Retinal pigment epithelial cell (primary cell): Measurements from ENCODE around the gene SOX11.

Experiments
- DNase-seq: peaks from one replicate; pipeline ENCODE4 v3.0.0-alpha.2; 2010; ENCODE audit warnings: low read depth
- H3K4me3 ChIP-seq: 2 replicates; pipeline ENCODE4 v1.5.1; 2011; ENCODE audit warnings: mild to moderate bottlenecking, low read length, control low read depth, moderate library complexity
- CTCF ChIP-seq: conservative IDR thresholded peaks from 2 replicates; pipeline ENCODE4 v1.5.1; 2011; ENCODE audit warnings: low read depth, low read length, control low read depth, inconsistent platforms

The SOX11 gene

GRCh38 chr2:5683471-5683870 lies 8.7 kb upstream of the SOX11 start:
- no peak for DNase-seq
- no peak overlapping the region for H3K4me3 ChIP-seq
- TF ChIP-seq CTCF: no peak

GRCh38 chr2:5685225-5685624 lies 7.0 kb upstream of the SOX11 start:
- no peak for TF ChIP-seq CTCF
- no peak overlapping the region for H3K4me3 ChIP-seq
- no peak for DNase-seq

GRCh38 chr2:5686068-5686467 lies 6.1 kb upstream of the SOX11 start:
- DNase-seq: no peak
- no peak overlapping the region for H3K4me3 ChIP-seq
- no peak for TF ChIP-seq CTCF

GRCh38 chr2:5686536-5686935 lies 5.6 kb upstream of the SOX11 start:
- DNase-seq: no peak
- no peak overlapping the region for H3K4me3 ChIP-seq
- no peak for TF ChIP-seq CTCF

GRCh38 chr2:5689750-5690149 lies 2.4 kb upstream of the SOX11 start:
- peak overlapping the region; percentile 80 for H3K4me3 ChIP-seq
- TF ChIP-seq CTCF: no peak
- peak; percentile 55 for DNase-seq

GRCh38 chr2:5690286-5690685 lies 1.9 kb upstream of the SOX11 start:
- no peak for DNase-seq
- no peak for TF ChIP-seq CTCF
- H3K4me3 ChIP-seq: peak overlapping the region; percentile 80

GRCh38 chr2:5690718-5691220 lies 1.4 kb upstream of the SOX11 start:
- peak overlapping the region; percentile 80 for H3K4me3 ChIP-seq
- no peak for DNase-seq
- TF ChIP-seq CTCF: no peak
